Central memory CD8-positive, alpha-beta T cell (primary cell): Measurements from ENCODE around the gene FEM1B.
A peak's percentile ranks its signal among the peaks of the same experiment; 100 is the strongest.

Source experiments
- ATAC-seq: fragments of 150-1000 bp; cut with Tn5 transposase; replicated peaks from 2 replicates; pipeline ENCODE4 v1.10.0; 2022; ENCODE audit warnings: mild to moderate bottlenecking, moderate FRiP score, moderate number of reproducible peaks; ENCODE audit not compliant: poor library complexity, severe bottlenecking; ENCODE audit errors: extremely low read depth
- DNase-seq, 2 donors: peaks; one replicate each; pipeline ENCODE4 v3.0.0; 2021; ENCODE audit warnings: low spot score in 2 of 2
- H3K27ac Mint-ChIP-seq: one replicate; pipeline ENCODE4 v1.8.0; 2022; ENCODE audit warnings: low read depth, mild to moderate bottlenecking, moderate library complexity, mixed read lengths
- H3K27me3 Mint-ChIP-seq: one replicate; pipeline ENCODE4 v1.8.0; 2022; ENCODE audit warnings: mixed read lengths
- H3K36me3 Mint-ChIP-seq: one replicate; pipeline ENCODE4 v1.8.0; 2022; ENCODE audit warnings: mild to moderate bottlenecking, moderate library complexity, mixed read lengths; ENCODE audit not compliant: insufficient read depth
- H3K4me1 Mint-ChIP-seq: one replicate; pipeline ENCODE4 v1.8.0; 2022; ENCODE audit warnings: mixed read lengths
- H3K4me3 Mint-ChIP-seq: one replicate; pipeline ENCODE4 v1.8.0; 2022; ENCODE audit warnings: mild to moderate bottlenecking, moderate library complexity, mixed read lengths
- H3K9me3 Mint-ChIP-seq: one replicate; pipeline ENCODE4 v1.8.0; 2022; ENCODE audit warnings: mixed read lengths

FEM1B gene

GRCh38 chr15:68298882-68299381 lies 21.4 kb downstream of the FEM1B start:
- no peak for DNase-seq
- ATAC-seq = peak; percentile 83
- Mint-ChIP-seq H3K36me3 (peaks cover 2% of the 10 kb centered on the region), H3K27ac (peak overlapping the region; percentile 89), H3K9me3 (no peaks in the 10 kb centered on the region), H3K4me3 (peak overlapping the region; percentile 62), H3K4me1 (peaks cover 15% of the 10 kb centered on the region), H3K27me3 (no peaks in the 10 kb centered on the region)

DNA sequence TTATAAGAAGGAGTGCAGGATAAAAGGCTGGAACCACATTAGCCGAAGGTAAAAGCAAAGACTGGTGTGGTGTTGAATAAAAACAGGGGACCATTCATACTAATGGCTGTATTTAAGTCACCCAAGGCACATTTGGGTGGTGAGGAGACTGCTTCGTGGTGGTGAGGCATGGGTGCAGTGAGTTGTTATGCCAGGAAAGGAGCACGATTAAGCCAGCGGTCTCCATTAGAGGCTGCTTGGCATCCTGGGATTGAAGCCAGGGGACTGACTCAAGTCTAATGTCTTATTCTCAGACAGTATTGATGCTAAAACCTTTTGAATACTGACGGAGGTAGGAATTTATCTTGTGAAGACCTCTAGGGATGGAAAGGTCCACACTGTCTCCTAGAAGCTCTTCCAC lies 21.9 kb downstream of the FEM1B start:
- DNase-seq = no peak
- Mint-ChIP-seq H3K27me3 (no peaks in the 10 kb centered on the region), H3K27ac (peak overlapping the region; percentile 89), H3K36me3 (peaks cover 2% of the 10 kb centered on the region), H3K4me3 (peak overlapping the region; percentile 62), H3K4me1 (peaks cover 15% of the 10 kb centered on the region), H3K9me3 (no peaks in the 10 kb centered on the region)
- ATAC-seq = no peak

- H3K36me3 Mint-ChIP-seq = peaks cover 2% of the 10 kb centered on the region
- DNase-seq (no peak), ATAC-seq (no peak)
- no peaks in the 10 kb centered on the region for H3K27me3 Mint-ChIP-seq
- no peaks in the 10 kb centered on the region for H3K9me3 Mint-ChIP-seq
- no peak overlapping the region for H3K27ac Mint-ChIP-seq
- H3K4me3 Mint-ChIP-seq = peak overlapping the region; percentile 62
- peaks cover 15% of the 10 kb centered on the region for H3K4me1 Mint-ChIP-seq
These were observed 22.8 kb downstream of the FEM1B start for GRCh38 chr15:68300115-68300940.

GRCh38 chr15:68301301-68301700 lies 23.8 kb downstream of the FEM1B start:
- H3K27ac Mint-ChIP-seq = no peak overlapping the region
- H3K4me3 Mint-ChIP-seq = no peak overlapping the region
- H3K27me3 Mint-ChIP-seq = peaks cover 2% of the 10 kb centered on the region
- no peaks in the 10 kb centered on the region for H3K9me3 Mint-ChIP-seq
- peaks cover 18% of the 10 kb centered on the region for H3K4me1 Mint-ChIP-seq
- ATAC-seq (no peak), DNase-seq (no peak)
- H3K36me3 Mint-ChIP-seq = peaks cover 2% of the 10 kb centered on the region

DNA sequence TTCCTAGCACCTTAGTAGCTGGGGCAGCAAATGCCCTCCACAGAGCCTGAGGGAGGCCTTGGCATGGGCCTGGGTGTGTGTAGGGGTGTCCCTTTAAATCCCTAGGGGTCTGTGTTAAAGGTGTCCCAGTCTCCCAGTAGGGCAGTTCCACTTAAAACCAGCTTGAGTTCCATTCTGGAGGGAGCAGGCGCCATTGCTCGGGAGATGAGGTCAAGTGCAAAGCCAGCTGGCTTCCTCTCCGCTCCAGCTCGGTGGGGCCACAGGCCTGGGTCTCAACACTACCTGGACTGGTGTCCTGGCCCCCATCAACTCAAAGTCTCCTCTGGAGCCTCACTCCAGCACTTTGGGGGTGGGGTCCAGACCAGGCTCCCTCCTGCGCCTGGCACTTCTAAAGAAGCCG lies 25.2 kb downstream of the FEM1B start:
- ATAC-seq = no peak
- Mint-ChIP-seq H3K4me1 (peaks cover 25% of the 10 kb centered on the region), H3K27me3 (peaks cover 16% of the 10 kb centered on the region), H3K4me3 (no peak overlapping the region), H3K36me3 (peaks cover 2% of the 10 kb centered on the region), H3K9me3 (no peaks in the 10 kb centered on the region), H3K27ac (no peak overlapping the region)
- DNase-seq = no peak

DNA sequence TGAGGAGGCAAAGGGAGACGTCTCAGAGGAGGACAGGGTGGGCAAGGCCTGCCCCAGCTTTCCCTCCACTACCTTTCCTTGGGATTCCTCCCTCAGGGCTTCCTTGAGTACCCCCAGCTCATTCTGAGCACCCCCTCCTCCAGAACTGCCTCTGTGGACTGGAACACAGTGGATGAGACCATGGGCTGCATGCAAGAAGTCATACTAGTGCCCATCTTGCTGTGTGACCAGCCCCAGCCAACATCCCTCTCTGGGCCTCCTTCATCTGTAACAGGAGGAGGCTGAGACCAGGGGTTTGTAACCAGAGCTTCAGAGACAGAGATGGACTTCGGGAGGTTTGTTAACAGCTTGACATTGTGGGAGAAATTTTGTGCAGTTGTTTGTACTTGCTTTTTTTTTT lies 25.6 kb downstream of the FEM1B start:
- no peaks in the 10 kb centered on the region for H3K36me3 Mint-ChIP-seq
- no peaks in the 10 kb centered on the region for H3K9me3 Mint-ChIP-seq

GRCh38 chr15:68303560-68304436 lies 26.3 kb downstream of the FEM1B start:
- ATAC-seq = no peak
- Mint-ChIP-seq H3K36me3 (no peaks in the 10 kb centered on the region), H3K4me3 (no peak overlapping the region), H3K27me3 (peaks cover 19% of the 10 kb centered on the region), H3K4me1 (peaks cover 25% of the 10 kb centered on the region), H3K27ac (no peak overlapping the region), H3K9me3 (no peaks in the 10 kb centered on the region)
- no peak for DNase-seq

More for the DNA sequence above, 25.6 kb downstream of the FEM1B start:
- Mint-ChIP-seq H3K27me3 (peaks cover 19% of the 10 kb centered on the region), H3K4me3 (no peak overlapping the region), H3K27ac (no peak overlapping the region), H3K4me1 (peaks cover 25% of the 10 kb centered on the region)
- DNase-seq (no peak), ATAC-seq (no peak)

DNA sequence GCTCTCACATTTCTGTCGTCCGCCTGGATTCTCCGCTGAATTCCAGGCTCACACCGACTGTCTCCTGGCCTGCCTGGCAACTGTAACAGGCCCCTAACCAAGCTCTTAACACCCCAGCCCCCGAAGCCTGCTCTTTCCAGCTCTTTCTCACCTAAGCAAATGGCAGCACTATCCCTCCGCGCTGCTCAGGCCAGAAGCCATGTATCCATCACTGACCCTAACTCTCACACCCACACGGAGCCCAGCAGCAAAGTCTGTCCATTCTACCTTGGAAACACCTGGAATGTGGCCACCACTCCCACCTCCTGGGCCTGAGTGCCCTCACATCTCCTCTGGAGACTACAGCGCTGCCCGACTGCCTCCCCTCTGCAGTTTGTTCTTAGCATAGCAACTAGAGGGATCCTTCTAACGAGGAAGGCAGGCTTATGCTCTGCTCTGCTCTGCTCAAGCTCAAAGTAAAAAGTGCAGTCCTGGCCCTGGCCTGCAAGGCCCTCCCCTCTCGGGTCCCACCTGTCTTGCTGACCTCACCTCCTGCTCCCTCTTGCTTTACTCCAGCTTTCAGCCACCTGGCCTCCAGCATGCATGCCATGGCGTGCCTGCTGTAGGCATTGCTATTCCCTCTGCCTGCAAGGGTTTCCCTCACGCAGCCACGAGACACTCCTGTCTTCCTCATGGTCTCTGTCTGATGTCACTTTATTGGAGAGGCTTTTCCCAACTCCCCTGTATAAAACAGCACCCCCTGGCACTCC lies 27.2 kb downstream of the FEM1B start:
- DNase-seq (no peak), ATAC-seq (no peak)
- peaks cover 19% of the 10 kb centered on the region for H3K27me3 Mint-ChIP-seq
- H3K36me3 Mint-ChIP-seq = no peaks in the 10 kb centered on the region
- no peak overlapping the region for H3K4me3 Mint-ChIP-seq
- peaks cover 17% of the 10 kb centered on the region for H3K4me1 Mint-ChIP-seq
- H3K9me3 Mint-ChIP-seq = no peaks in the 10 kb centered on the region
- no peak overlapping the region for H3K27ac Mint-ChIP-seq

DNA sequence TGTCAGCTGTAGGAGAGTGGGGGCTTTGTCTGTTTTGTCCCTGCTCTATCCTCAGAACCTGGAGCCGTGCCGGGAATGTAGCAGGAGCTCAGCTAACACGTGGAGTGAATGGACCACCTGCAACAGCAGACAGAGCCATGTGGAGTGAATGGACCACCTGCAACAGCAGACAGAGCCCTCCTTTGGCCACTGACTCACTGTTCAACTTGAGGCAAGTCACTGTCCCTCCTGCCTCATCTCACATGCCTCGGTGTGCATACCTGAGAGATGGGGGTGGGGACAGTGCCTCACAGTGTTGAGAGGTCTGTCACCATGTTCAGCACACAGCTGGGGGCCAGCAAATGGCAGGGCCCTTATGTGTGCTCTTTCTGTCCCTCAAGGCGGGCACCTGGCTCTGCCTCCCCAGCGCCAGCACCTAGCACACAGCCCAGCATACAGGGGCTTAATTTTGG lies 27.9 kb downstream of the FEM1B start:
- ATAC-seq (no peak), DNase-seq (no peak)
- Mint-ChIP-seq H3K36me3 (no peaks in the 10 kb centered on the region), H3K4me3 (no peak overlapping the region), H3K4me1 (peaks cover 16% of the 10 kb centered on the region), H3K27ac (no peak overlapping the region), H3K27me3 (peaks cover 19% of the 10 kb centered on the region), H3K9me3 (no peaks in the 10 kb centered on the region)

- Mint-ChIP-seq H3K27ac (no peak overlapping the region), H3K9me3 (no peaks in the 10 kb centered on the region), H3K36me3 (no peaks in the 10 kb centered on the region), H3K4me1 (peaks cover 10% of the 10 kb centered on the region), H3K4me3 (no peak overlapping the region), H3K27me3 (peaks cover 27% of the 10 kb centered on the region)
- no peak for DNase-seq
- no peak for ATAC-seq
These were observed 29.8 kb downstream of the FEM1B start for GRCh38 chr15:68307131-68307928.

DNA sequence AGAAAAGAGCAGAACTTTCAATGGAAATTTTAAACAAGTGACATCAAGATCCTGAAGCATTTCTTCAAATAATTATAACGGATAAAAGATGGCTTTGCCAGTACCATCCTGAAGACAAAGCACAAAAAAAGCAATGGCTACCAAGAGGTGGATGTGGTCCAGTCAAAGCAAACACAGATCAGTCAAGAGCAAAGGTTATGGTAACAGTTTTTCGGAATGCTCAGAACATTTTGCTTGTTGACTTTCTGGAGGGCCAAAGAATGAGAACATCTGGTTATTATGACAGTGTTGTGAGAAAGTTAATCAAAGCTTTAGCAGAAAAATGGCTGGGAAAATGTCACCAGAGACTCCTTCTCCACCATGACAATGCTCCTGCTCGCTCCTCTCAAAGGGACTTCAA lies 31.5 kb downstream of the FEM1B start:
- H3K9me3 Mint-ChIP-seq = no peaks in the 10 kb centered on the region
- H3K27ac Mint-ChIP-seq = peak overlapping the region; percentile 55
- H3K27me3 Mint-ChIP-seq = peaks cover 44% of the 10 kb centered on the region
- H3K4me1 Mint-ChIP-seq = peaks cover 10% of the 10 kb centered on the region
- ATAC-seq = no peak
- DNase-seq = no peak
- H3K4me3 Mint-ChIP-seq = no peak overlapping the region
- no peaks in the 10 kb centered on the region for H3K36me3 Mint-ChIP-seq
